ENCODE measurements around the gene TMEM120B.
"Not testable (repeated sequence)": the region's sequence is repeated elsewhere in the genome, so short reads cannot be mapped to it uniquely, and the experiment has no call there.

TMEM120B gene

DNA sequence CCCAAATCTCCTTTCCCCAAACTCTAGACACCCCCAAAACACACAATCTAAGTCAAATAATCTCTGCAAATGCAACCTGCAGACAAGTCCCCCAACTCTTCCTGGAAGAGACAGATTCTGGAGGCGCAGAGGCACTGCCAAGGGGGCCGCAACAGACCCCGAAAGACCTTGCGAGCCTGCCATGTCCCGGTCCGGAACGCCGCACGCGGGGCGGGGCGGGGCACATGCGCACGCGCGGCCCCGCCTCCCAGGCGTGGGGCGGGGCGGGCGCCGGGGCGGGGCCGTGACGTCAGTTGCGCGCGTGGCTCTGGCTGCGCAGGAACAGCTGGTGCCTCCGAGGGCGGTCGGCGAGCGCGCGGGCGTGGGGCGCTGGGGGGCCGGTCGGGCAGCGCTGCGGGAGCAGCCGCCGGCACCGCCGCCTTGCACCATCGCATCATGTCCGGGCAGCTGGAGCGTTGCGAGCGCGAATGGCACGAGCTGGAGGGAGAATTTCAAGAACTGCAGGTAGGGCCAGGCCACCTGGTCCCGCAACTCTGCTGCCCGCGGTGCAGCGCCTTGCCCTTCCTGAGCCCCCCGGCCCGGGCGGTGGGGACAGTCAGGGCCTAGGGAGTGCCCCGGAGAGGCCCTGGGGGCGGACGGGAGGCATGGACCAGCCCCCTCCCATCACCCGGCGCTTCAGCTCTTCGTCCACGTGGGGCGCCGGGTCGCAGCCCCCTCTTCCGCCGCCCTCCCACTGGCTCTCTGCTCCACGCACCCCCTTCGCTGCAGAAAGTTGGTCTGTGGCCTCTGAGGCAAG is at the start of gene TMEM120B:
Gene TMEM120B, plus strand, starts transcription at position 292 of the 796 bp plus-strand sequence. Its CDS starts 144 bp downstream, at position 436.
- DNase-seq (ENCODE audit: low read depth in 2 of 2) = peak; percentile 72 to 73

DNA sequence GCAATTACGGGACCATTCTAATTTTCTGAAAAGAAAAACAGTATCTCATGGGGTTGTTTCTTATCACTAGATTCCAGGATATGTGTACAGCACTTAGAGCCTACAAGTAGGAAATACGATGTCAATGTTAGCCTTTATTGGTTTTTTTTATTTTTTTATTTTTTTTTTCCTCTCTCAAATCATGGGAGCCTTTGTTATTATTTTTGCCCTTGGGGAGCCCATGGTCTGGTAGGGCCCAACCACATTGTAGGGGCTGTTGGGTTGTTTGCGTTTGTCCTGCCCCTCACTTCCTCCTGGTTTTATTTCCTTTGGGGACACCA is 49.0 kb upstream of the TMEM120B start:
- DNase-seq (ENCODE audit: low read depth in 2 of 2) = no peak

DNA sequence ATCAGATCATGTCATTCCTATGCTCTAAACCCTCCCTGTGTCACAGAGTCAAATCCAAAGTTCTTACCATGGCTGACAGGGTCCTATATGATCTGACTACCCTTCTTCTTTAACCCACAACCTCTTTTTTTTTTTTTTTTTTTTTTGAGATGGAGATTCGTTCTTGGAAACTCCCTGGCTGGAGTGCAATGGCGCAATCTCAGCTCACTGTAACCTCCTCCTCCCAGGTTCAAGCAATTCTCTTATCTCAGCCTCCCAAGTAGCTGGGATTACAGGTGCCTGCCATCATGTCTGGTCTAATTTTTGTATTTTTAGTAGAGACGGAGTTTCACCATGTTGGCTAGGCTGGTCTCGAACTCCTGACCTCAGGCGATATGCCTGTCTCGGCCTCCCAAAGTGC is 45.7 kb upstream of the TMEM120B start:
- DNase-seq (ENCODE audit: low read depth in 2 of 2) = not testable (repeated sequence)

DNA sequence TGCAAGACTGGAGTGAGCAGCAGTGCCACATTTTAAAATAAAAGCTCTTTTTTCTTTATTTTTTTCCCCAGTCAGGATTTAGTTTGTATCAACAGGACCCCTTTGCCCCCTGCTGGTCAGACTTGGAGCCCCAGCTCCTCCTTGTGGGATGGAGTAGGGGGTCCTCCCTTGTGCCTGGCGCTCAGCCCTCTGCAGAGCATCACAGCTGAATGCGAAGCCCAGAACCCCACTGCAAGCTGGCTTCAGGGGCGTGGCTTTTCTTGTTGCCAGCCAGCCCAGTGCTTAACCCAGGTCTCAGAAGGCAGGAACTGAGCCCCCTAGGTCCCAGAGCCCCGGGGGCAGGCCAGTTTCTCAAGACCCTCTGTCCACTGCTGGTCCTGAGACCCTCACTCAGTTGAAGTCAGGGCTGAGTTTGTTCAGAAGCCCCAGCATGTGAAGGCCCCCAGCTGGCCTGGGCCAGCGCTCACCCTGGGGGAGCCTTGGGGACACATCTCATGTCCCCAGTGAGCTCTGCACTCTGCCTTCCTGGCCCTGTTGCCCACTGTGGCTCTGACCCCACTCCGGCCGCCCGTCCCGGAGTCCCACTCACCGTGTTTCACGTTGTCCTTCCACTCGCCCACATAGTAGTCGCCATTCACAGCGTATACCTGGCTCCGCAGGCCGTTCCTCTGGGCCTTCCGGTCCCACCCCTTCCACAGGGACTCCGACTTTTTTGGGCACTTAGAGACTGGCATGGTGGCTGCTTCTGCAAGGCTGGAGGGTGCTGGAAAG is 43.6 kb upstream of the TMEM120B start:
- DNase-seq (ENCODE audit: low read depth in 2 of 2) = peak in 1 of 2 experiments; percentile 51

DNA sequence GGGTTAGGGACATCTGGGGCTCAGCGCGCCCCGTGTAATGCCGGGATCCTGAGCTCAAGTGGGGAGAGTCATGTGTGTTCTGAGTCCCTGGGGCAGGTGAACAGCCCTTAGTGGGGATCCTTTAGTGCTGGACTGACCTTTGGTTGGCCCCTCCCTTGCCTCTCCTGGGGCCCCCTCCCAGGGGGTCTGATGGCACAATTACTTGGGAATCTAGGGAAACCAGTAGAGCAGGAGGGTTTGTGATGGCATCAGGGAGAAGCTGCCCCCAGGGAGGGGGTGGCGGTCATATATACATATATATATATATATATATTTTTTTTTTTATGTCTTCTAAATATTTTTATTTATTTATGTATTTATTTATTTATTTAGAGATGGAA is 43.0 kb upstream of the TMEM120B start, which contains the start of gene MORN3:
Gene MORN3, minus strand, starts transcription at position 134 of the 380 bp plus-strand sequence. CDS start 171 bp downstream, outside the sequence.
- DNase-seq (ENCODE audit: low read depth in 2 of 2) = no peak

DNA sequence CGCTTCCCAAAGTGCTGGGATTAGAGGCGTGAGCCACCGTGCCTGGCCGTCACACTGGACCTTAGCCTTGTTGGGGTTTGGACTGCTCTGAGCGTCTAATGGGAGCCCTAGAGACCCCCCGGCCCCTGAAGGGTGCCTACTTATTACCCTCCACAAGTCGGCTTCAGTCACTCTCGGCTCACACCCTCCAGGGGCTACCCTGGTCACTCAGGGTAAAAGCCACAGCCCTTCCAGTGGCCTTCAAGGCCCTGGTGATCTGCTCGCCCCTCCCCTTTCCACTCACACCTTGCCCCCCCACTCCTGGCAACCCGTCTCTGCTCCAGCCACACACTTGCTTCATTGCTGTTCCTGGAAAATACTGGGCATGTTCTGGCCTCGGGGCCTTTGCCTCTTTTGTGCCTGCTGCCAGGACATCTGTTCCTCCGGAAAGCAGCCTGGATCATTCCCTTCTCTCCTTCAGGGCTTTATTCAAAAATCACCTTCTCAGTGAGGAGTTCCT is 39.5 kb upstream of the TMEM120B start:
- no peak for DNase-seq (ENCODE audit: low read depth in 2 of 2)

DNA sequence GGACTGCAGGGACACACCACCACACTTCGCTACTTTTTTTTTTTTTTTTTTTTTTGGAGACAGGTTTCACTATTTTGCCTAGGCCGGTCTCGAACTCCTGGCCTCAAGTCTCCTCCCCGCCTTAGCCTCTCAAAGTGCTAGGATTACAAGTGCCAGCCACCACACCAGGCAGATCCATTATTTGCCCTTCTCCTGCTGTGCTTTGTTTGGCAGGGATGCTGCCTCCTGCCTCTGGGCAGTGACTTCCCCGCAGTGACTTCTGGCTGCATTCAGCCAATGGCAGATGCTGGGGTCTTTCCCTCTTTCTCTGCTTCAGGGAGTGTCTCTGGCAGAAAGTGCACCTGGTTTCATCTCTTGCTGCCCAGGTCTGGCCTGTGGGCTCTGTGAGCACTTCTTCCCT is 36.4 kb upstream of the TMEM120B start:
- DNase-seq (ENCODE audit: low read depth in 2 of 2) = no peak

DNA sequence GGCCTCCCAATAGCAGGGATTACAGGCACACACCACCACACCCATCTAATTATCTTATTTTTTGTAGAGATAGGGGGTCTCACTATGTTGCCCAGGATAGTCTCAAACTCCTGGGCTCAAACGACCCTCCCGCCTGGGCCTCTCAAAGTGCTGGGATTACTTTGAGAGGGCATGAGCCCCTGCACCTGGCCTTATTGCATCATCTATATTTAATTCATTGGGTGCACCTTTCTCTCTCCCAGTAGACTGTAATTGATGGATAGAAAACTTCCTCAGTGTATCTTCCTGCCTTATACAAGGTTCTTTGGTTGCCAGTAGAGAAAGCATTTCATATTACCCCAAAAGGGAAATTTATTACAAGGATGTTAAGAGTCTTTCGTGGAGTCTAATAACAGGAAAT is 34.2 kb upstream of the TMEM120B start:
- no peak for DNase-seq (ENCODE audit: low read depth in 2 of 2)

DNA sequence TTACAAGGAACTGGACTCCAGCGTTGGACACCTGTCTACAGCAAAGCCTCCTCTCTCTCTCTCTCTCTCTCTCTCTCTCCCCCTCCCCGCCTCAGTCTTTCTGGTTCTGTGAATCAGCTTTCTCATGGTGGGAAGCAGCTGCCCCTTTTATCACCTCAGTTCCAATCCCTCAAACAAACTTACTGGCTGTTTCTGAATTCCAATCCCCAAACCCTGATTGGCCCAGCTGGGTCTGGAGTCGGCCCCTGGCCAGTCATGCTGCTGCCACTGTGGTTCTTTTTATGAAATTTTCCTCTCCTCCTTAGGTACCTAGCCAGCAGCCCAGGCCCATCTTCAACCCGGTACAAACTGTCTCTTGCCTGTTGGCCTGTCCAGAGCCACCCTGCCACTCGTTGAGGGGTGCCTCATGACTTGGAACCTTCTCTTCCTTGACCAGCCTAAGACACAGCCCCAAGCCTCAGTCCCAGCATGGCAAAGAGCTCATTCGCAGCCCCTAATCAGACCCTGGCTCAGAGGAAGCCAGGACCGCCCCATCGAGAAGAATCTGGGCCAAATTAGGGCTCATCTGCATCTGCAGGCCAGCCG is 33.7 kb upstream of the TMEM120B start:
- DNase-seq (ENCODE audit: low read depth in 2 of 2) = no peak

DNA sequence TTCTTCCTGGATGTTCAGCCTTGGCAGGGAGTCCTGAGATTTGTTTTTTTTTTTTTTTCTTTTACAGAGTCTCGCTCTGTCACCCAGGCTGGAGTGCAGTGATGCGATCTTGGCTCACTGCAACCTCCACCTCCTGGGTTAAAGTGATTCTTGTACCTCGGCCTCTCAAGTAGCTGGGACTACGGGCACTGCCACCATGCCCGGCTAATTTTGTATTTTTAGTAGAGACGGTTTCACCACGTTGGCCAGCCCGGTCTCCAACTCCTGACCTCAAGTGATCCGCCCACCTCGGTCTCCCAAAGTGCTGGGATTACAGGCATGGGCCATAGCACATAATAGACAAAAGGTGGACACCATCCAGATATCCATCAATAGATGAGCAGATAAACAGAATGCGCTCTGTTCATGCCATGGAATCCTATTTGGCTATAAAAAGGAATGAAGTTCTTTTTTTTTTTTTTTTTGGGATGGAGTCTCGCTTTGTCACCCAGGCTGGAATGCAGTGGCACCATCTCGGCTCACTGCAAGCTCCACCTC is 32.8 kb upstream of the TMEM120B start:
- not testable (repeated sequence) for DNase-seq (ENCODE audit: low read depth in 2 of 2)

DNA sequence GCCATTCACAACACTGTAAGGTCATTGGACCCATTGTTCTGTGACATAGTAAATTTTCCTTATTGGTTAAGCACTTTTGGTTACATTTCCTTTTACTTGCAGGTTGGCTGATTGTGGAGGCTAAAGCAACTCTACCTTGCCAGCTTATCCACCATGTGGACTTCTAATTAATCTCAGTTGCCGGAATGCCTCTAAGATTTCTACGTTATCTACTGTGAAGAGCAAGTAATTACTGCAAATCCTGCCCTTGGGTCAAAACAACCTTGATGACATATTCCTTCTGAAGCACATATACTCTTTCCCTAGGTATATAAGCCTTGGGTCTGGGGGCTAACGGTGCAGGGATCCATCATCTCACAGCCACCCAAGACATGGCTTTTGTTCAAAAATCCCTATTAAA is 23.6 kb upstream of the TMEM120B start:
- no peak for DNase-seq (ENCODE audit: low read depth in 2 of 2)

DNA sequence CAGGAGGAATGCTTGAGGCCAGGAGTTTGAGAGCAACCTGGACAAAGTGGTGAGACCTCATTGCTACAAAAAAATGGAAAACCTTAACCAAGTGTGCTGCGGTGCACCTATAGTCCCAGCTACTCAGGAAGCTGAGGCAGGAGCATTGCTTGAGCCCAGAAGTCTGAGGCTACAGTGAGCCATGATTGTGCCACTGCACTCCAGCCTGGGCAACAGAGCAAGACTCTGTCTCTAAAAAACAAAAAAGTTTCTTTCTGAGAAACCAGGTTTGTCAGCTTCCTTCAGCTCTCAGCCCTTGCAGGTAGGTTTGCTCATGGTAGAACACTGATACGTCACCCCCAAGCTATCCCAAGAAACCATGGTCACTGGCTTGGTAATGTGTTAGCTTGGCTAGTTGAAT is 23.1 kb upstream of the TMEM120B start:
- no peak for DNase-seq (ENCODE audit: low read depth in 2 of 2)

DNA sequence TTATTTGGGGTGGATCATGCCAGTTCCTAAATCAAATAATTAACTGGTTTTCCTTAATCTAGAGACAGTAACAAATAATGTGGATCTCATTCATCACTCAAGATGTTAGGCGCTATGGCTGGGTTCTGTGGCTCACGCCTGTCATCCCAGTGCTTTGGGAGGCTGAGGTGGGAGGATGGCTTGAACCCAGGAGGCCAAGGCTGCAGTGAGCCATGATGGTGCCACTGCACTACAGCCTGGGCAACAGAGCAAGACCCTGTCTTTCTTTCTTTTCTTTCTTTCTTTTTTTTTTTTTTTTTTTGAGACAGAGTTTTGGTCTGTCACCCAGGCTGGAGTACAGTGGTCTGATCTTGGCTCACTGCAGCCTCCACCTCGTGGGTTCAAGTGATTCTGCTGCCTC is 19.8 kb upstream of the TMEM120B start:
- not testable (repeated sequence) for DNase-seq (ENCODE audit: low read depth in 2 of 2)

DNA sequence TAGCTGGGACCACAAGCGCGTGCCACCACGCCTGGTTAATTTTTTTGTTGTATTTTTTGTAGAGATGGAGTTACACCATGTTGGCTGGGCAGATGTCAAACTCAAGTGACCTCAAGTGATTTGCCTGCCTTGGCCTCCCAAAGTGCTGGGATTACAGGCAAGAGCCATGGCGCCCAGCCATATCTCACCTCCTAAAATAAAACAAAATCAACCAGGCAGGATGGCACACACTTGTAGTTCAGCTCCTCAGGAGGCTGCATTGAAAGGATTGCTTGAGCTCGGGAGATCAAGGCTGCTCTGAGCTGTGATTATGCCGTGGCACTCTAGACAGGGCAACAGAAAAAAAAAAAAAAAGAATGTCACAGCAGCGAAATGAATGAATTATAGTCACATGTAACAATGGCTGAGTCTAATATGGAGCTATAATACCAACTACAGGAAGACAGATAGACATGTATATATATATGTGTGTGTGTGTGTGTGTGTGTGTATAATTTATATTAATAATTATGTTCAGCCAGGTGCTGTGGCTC is 19.3 kb upstream of the TMEM120B start:
- no peak for DNase-seq (ENCODE audit: low read depth in 2 of 2)

DNA sequence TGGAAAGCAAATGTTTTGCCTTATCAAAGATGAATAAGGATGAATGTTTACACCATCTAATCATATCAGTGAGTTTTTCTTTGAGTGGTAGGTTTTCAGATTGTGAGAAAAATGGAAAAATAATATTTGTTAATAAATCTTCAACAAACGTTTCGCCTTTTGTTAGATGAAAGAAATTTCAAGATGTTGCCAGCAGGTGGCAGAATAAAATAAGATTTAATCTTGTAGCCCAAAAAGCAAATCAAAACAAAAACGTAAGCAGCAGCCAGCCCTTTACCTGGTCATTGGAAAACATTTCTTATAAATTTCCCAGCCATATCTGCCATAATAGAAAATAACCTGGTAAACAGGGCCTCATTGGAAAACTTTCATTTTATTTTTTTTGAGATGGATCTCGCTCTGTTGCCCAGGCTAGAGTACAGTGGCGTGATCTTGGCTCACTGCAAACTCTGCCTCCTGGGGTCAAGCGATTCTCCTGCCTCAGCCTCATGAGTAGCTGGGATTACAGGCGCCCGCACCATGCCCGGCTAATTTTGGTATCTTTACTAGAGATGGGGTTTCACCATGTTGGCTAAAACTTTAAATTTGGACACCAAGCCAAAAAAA is 15.4 kb upstream of the TMEM120B start:
- DNase-seq (ENCODE audit: low read depth in 2 of 2) = no peak

DNA sequence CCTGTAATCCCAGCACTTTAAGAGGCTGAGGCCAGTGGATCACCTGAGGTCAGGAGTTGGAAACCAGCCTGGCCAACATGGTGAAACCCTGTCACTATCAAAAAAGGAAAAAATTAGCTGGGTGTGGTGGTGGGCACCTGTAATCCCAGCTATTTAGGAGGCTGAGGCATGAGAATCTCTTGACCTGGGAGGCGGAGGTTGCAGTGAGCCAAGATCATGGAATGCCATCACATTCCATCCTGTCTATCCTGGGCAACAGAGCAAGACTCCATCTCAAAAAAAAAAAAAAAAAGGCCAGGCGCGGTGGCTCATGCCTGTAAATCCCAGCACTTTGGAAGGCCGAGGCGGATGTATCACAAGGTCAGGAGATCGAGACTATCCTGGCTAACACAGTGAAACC is 14.7 kb upstream of the TMEM120B start:
- DNase-seq (ENCODE audit: low read depth in 2 of 2) = not testable (repeated sequence)

DNA sequence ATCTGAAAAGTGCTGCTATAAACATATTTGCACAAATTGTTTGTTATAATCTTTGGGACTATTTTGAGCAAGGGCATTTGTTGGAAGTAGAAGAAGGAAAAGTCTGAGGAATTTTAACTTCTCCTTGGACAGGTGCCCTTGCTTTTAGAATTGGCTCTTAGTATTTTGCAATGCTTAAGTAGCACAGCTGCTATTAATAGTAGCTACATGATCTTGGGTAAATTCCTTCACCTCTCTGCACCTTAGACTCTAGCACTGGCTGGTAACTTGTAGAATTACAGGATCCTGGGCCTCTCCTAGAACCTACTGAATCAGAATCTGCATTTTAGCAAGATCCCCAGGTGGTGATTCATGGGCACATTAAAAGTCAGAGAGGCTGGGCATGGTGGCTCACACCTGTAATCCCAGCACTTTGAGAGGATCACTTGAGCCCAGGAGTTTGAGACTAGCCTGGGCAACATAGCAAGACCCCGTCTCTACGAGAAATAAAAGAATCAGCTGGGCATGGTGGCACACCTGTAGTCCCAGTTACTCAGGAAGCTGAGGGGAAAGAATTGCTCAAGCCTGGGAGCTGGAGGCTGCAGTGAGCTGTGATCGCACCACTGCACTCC is 10.8 kb upstream of the TMEM120B start:
- DNase-seq (ENCODE audit: low read depth in 2 of 2) = no peak

DNA sequence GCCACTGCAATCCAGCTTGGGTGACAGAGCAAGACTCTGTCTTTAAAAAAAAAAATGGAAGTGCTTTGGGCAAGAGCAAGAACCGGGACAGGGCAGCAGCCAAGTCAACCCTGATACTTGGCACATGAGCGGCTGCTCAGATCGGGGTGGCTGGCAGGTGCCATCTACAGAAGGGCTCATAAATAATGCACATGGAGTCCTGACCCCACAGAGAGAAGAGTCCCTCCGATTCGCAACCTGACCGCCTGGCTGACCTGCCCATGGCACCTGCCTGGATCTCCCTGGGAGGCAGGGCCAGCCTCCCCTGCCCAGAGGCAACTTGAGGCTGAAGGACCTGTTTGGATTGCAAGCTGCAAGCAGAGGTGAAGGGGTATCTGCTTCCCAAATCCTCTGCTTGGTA is 9.6 kb upstream of the TMEM120B start:
- DNase-seq (ENCODE audit: low read depth in 2 of 2) = no peak

DNA sequence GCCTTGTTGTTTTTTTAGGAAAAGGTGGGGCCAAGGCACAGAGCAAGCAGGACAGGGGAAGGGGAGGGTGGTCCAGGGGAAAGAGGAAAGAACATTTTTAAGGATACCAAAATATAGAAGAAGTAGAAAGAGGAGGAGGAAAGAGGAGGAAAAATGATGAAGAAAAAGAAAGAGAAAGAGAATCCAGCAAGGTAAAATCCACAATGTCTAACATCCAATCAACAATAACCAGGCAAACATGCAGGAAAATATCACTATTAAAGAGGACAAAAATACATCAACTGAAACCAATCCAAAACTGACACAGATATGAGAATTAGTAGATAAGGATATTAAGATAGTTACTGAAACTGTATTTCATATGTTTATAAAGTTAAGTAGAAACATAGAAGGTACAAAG is 7.0 kb upstream of the TMEM120B start:
- DNase-seq (ENCODE audit: low read depth in 2 of 2) = no peak

DNA sequence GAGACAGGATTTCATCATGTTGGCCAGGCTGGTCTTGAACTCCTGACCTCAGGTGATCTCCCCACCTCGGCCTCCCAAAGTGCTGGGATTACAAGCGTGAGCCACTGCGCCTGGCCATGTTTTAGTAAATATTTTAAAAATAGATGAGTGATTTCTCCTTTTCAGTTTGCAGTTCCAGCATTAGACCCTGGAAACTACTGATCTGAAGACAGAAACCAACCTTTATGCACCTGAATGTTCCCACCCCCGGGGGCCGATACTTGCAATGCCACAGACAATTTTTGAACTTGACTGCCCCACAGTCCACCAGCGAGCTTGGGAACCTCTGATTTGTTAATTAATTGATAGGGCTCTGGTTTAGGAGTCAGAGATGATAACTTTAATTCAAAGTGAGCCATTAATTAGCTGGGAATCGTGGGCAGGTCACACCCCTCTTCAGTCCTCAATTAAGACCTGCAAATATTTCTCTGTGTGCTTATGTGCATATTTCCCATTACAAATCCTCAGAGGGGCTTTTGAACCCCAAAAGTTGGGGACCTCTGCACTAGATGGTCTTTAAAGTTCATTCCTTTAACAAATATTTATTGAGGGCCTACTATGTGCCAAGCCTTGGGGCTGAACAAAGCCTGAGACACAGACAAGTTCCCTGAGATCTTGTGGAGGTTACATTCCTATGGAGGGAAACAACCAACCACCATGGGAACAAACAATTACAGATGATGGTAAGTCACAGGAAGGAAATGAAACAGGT is 4.1 kb upstream of the TMEM120B start:
- DNase-seq (ENCODE audit: low read depth in 2 of 2) = no peak

DNA sequence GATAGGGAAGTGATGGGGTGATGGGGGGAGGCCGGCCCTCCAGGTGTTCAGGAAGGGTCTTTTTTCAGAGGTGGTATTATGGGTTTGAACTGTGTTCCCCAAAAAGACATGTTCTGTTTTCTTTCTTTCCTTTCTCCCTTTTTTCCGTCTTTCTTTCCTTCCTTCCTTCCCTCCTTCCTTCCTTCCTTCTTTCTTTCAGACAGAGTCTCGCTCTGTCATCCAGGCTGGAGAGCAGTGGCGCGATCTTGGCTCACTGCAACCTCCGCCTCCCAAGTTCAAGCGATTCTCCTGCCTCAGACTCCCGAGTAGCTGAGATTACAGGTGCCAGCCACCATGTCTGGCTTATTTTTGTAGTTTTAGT is 3.5 kb upstream of the TMEM120B start:
- not testable (repeated sequence) for DNase-seq (ENCODE audit: low read depth in 2 of 2)

Data from stimulated activated CD4-positive, alpha-beta T cell treated with anti-CD3 and anti-CD28 coated beads, Interleukin-12 subunit alpha, Interleukin-12 subunit beta, amount 100 ng/mL, for 24 hours (primary cell).